Measurements from ENCODE around the gene RASL12.
"Not testable (repeated sequence)": the region's sequence is repeated elsewhere in the genome, so short reads cannot be mapped to it uniquely, and the experiment has no call there.

RASL12 gene

GRCh38 chr15:65099801-65100200, 32.0 kb upstream of the RASL12 start:
- not testable (repeated sequence) for H3K27ac ChIP-seq (ENCODE audit: low read length); H3K4me1 ChIP-seq (ENCODE audit: control insufficient read depth in 1 of 2, insufficient read depth in 2 of 2, low read length in 2 of 2); H3K27me3 ChIP-seq (ENCODE audit: low read depth, low read length); H3K4me3 ChIP-seq (ENCODE audit: low read depth in 1 of 2, low read length in 2 of 2); H3K9me3 ChIP-seq (ENCODE audit: control insufficient read depth in 1 of 2, low read length in 2 of 2)
- peaks cover 21 to 43% of the 10 kb centered on the region in 2 donors for H3K36me3 ChIP-seq (ENCODE audit: control insufficient read depth in 1 of 2, insufficient read depth in 2 of 2, low read length in 2 of 2)

GRCh38 chr15:65099336-65099735, 31.5 kb upstream of the RASL12 start:
- Histone ChIP-seq H3K9me3 (ENCODE audit: control insufficient read depth in 1 of 2, low read length in 2 of 2) (no peaks in the 10 kb centered on the region), H3K4me1 (ENCODE audit: control insufficient read depth in 1 of 2, insufficient read depth in 2 of 2, low read length in 2 of 2) (no peaks in the 10 kb centered on the region), H3K36me3 (ENCODE audit: control insufficient read depth in 1 of 2, insufficient read depth in 2 of 2, low read length in 2 of 2) (peaks cover 21 to 42% of the 10 kb centered on the region in 2 donors), H3K27me3 (ENCODE audit: low read depth, low read length) (no peaks in the 10 kb centered on the region), H3K27ac (ENCODE audit: low read length) (no peak overlapping the region), H3K4me3 (ENCODE audit: low read depth in 1 of 2, low read length in 2 of 2) (no peak overlapping the region)

DNA sequence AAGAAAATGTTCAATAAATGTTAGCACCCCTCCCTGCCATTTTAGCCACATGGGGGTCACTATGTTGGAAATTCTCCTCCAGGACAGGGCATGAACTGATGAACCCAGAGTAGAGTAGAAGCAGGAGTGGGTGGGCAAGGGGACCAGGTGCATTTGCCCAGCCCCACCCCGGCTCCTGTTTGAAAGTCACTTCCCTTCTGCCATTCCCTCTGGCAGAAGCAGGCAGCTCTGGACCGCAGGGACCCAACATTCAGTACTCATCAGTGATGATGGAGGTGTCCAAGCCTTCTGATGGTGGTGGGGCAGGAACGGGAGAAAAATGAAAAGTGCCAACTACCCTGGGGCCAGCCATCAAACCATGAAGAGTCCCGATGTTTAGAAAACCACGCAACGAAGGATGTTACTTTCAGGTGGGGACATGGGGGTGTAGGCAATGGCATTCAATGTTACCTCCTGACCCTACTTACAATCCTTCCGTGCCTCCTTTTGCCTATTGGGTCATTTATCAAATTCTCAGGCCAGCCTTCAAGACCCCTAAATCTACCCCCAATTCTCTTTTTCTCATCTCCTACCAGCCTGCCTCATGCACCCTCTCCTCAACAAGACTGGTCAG, 30.0 kb upstream of the RASL12 start:
- no peak overlapping the region for H3K4me3 ChIP-seq (ENCODE audit: low read depth in 1 of 2, low read length in 2 of 2)
- peaks cover 21 to 42% of the 10 kb centered on the region in 2 donors for H3K36me3 ChIP-seq (ENCODE audit: control insufficient read depth in 1 of 2, insufficient read depth in 2 of 2, low read length in 2 of 2)
- no peaks in the 10 kb centered on the region for H3K27me3 ChIP-seq (ENCODE audit: low read depth, low read length)
- H3K27ac ChIP-seq (ENCODE audit: low read length) = no peak overlapping the region
- H3K9me3 ChIP-seq (ENCODE audit: control insufficient read depth in 1 of 2, low read length in 2 of 2) = no peaks in the 10 kb centered on the region
- no peaks in the 10 kb centered on the region for H3K4me1 ChIP-seq (ENCODE audit: control insufficient read depth in 1 of 2, insufficient read depth in 2 of 2, low read length in 2 of 2)

DNA sequence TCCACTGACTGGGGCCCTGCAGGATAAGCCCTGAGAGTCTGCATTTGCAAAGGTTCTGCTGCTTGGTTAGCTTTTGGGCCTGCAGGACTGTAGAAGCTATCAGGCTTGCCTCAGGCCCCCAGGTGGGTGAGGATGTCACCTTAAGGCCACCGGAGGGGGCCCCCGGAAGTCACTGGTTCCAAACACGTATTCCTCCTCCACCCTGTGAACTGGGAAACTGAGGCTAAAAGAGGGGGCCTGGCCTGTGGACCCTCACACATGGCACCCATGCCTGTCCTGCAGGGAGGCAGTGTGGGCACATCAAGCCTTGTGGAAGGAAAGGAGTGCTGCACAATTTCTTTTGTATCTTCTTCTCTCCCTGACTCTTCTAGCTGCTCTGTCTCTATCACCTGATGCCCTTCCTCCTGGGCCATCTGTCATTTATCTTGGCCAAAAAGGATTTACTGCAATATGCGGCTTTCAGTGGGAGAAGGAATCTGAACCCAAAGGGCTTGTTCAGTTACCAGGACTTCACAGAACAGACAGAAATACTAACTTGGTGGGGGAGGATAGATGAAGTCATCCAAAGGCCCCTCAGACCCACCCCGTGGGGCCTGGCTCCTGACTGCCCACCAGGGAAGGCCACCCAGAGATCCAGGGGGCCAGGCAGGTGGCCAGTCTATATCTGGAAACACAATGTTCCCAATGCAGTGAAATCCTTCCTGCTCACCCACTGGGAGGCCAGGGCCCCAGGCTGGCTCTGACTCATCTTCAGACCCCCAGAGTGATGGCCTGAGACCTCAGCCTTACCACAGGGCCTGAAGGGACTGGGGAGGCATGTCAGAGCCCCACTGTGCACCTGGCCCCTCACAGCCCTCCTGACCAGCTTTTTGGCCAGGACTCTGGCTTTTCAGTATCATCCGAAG, 28.9 kb upstream of the RASL12 start:
- H3K27ac ChIP-seq (ENCODE audit: low read length) = no peak overlapping the region
- H3K4me1 ChIP-seq (ENCODE audit: control insufficient read depth in 1 of 2, insufficient read depth in 2 of 2, low read length in 2 of 2) = no peaks in the 10 kb centered on the region
- H3K36me3 ChIP-seq (ENCODE audit: control insufficient read depth in 1 of 2, insufficient read depth in 2 of 2, low read length in 2 of 2) = peaks cover 21 to 36% of the 10 kb centered on the region in 2 donors

DNA sequence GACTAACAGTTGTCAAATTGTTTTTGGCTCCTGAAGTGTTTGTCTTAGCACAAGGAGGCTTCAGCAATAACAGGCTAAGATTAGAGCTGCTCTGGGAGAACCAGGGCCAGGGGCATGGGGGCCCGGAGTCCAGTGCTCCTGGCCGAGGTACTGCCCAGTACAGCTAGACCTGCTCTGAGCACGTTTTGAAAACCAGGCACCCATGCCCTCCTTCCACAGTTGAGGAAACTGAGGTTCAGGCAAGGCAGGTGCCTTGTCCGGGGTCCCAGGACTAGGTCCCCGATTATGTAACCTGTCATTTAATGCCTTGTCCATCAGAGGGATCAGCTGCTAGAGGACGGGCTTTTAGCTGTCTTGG, 27.9 kb upstream of the RASL12 start:
- H3K27ac ChIP-seq (ENCODE audit: low read length) = no peak overlapping the region
- H3K9me3 ChIP-seq (ENCODE audit: control insufficient read depth in 1 of 2, low read length in 2 of 2) = no peaks in the 10 kb centered on the region
- no peak overlapping the region for H3K4me3 ChIP-seq (ENCODE audit: low read depth in 1 of 2, low read length in 2 of 2)
- H3K4me1 ChIP-seq (ENCODE audit: control insufficient read depth in 1 of 2, insufficient read depth in 2 of 2, low read length in 2 of 2) = no peaks in the 10 kb centered on the region
- H3K27me3 ChIP-seq (ENCODE audit: low read depth, low read length) = no peaks in the 10 kb centered on the region
- H3K36me3 ChIP-seq (ENCODE audit: control insufficient read depth in 1 of 2, insufficient read depth in 2 of 2, low read length in 2 of 2) = peaks cover 20 to 33% of the 10 kb centered on the region in 2 donors

More for the DNA sequence above, 28.9 kb upstream of the RASL12 start:
- Histone ChIP-seq H3K27me3 (ENCODE audit: low read depth, low read length) (no peaks in the 10 kb centered on the region), H3K9me3 (ENCODE audit: control insufficient read depth in 1 of 2, low read length in 2 of 2) (no peaks in the 10 kb centered on the region), H3K4me3 (ENCODE audit: low read depth in 1 of 2, low read length in 2 of 2) (no peak overlapping the region)

DNA sequence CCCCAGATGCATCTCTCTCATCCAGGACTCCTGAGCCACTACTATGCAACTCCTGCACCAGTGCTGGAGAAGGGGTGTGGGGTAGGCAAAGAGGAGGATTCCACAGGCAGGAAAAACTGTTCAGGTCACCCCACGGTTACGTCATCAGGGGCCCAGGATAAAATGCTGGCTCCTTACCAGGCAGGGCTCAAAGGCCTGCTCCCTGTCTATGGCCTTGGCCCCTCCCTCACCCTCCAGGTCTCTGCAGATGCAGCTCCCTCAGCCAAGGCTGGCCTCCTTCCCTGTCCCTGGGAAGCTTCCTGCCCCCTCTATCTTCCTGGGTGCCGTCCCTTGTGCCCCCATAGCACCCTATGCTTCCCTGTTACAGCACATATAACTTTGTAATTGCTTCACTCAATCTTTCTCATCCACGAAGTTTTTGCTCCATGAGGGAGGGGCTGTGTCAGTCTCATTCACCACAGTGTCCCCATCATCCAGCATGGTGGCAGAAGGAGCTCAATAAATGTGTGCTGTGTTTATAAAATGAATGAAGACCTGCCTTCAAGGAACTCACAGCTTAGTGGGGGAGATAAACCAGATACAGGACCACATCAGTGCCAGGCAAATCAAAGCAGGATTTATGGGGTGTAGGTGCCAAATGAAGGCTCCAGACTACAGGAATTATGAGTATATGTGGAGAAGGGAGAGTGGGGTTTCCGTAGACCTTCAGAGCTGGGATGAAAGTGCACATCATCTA, 27.4 kb upstream of the RASL12 start:
- Histone ChIP-seq H3K27ac (ENCODE audit: low read length) (no peak overlapping the region), H3K36me3 (ENCODE audit: control insufficient read depth in 1 of 2, insufficient read depth in 2 of 2, low read length in 2 of 2) (peaks cover 17 to 32% of the 10 kb centered on the region in 2 donors)

DNA sequence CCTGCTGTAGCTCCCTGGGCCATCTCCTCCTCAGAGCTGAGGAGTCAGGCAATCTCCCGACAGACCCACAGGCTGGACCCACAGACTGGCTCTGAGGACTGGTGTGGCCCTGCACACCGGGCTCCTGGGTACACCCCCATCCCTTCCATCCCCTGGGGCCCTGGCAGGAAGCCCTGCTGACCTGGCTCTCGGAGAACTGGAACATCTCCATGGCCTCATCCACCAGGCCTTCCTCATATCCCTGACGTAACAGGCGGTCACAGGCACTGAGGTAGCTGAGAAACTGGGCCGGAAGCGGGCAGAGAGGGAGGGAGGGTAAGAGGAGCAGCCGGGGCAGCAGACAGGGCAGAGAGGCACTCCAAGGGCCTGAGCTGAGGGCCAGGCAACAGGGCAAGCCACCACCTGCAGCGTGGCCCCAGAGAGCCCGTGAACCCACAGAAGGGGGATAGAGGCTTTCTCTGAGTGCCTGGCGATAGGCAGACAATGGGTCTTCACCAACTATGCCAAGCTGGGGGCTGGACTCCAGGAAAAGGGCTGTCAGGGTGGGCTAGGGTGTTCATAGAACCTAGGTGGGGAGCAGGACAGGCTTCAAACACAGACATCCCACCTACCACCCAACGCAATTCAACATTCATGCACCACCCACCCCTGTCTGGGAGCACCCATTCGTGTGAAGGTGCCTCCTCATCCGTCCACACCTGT, 26.7 kb upstream of the RASL12 start:
- Histone ChIP-seq H3K4me1 (ENCODE audit: control insufficient read depth in 1 of 2, insufficient read depth in 2 of 2, low read length in 2 of 2) (no peaks in the 10 kb centered on the region), H3K4me3 (ENCODE audit: low read depth in 1 of 2, low read length in 2 of 2) (no peak overlapping the region), H3K9me3 (ENCODE audit: control insufficient read depth in 1 of 2, low read length in 2 of 2) (no peaks in the 10 kb centered on the region), H3K36me3 (ENCODE audit: control insufficient read depth in 1 of 2, insufficient read depth in 2 of 2, low read length in 2 of 2) (peaks cover 15 to 27% of the 10 kb centered on the region in 2 donors), H3K27me3 (ENCODE audit: low read depth, low read length) (no peaks in the 10 kb centered on the region), H3K27ac (ENCODE audit: low read length) (no peak overlapping the region)

More for the DNA sequence above, 27.4 kb upstream of the RASL12 start:
- H3K4me3 ChIP-seq (ENCODE audit: low read depth in 1 of 2, low read length in 2 of 2) = no peak overlapping the region
- no peaks in the 10 kb centered on the region for H3K4me1 ChIP-seq (ENCODE audit: control insufficient read depth in 1 of 2, insufficient read depth in 2 of 2, low read length in 2 of 2)
- H3K27me3 ChIP-seq (ENCODE audit: low read depth, low read length) = no peaks in the 10 kb centered on the region
- no peaks in the 10 kb centered on the region for H3K9me3 ChIP-seq (ENCODE audit: control insufficient read depth in 1 of 2, low read length in 2 of 2)

- not testable (repeated sequence) for H3K27me3 ChIP-seq (ENCODE audit: low read depth, low read length); H3K4me3 ChIP-seq (ENCODE audit: low read depth in 1 of 2, low read length in 2 of 2); H3K4me1 ChIP-seq (ENCODE audit: control insufficient read depth in 1 of 2, insufficient read depth in 2 of 2, low read length in 2 of 2); H3K27ac ChIP-seq (ENCODE audit: low read length); H3K9me3 ChIP-seq (ENCODE audit: control insufficient read depth in 1 of 2, low read length in 2 of 2)
- H3K36me3 ChIP-seq (ENCODE audit: control insufficient read depth in 1 of 2, insufficient read depth in 2 of 2, low read length in 2 of 2) = peaks cover 10 to 20% of the 10 kb centered on the region in 2 donors
Observed at GRCh38 chr15:65093793-65094170, 26.0 kb upstream of the RASL12 start.

DNA sequence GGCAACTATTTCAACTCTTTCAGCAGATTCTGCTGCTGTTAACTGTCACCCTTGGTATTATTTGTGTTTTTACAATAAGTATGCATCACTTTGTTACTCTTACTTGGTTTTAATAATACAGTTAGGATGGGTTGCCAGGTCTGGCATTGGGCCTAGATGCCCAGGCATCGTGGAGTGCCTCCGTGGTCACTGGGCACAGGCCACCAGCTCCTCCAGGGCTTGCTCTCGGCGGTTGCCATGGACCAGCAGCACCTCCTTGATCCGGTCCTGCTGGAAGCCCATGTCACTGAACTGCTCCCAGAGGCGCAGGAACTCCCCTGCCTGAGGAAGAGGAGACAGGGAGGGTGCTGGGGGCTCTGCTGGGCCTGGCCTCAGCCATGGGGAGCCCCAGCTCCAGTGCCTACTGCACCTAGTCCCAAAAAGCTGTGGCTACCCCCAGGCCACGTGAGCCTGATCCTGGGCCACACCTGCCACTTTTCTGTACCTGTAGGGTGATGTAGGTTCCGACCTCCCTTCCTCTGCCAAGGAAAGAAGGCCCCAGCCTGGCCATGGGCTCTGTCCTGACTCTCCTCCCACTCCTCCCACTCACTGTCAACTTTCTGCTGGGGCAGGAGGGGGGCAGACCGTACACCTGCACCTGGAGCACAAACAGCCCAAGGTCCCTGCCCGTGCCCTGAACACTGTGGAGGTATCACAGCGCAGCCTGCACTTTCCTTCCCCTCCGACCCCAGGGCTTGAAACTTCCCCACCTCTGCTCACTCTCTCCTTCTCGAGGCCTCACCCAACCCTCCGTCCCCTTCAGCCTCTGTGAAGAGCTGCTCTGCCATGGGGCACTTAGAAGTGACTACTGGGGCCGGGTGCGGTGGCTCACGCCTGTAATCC, 25.4 kb upstream of the RASL12 start:
- H3K36me3 ChIP-seq (ENCODE audit: control insufficient read depth in 1 of 2, insufficient read depth in 2 of 2, low read length in 2 of 2) = peaks cover 6 to 14% of the 10 kb centered on the region in 2 donors
- H3K9me3 ChIP-seq (ENCODE audit: control insufficient read depth in 1 of 2, low read length in 2 of 2) = no peaks in the 10 kb centered on the region
- H3K27ac ChIP-seq (ENCODE audit: low read length) = no peak overlapping the region
- H3K4me3 ChIP-seq (ENCODE audit: low read depth in 1 of 2, low read length in 2 of 2) = no peak overlapping the region
- peaks cover under 1 to 4% of the 10 kb centered on the region in 2 donors for H3K4me1 ChIP-seq (ENCODE audit: control insufficient read depth in 1 of 2, insufficient read depth in 2 of 2, low read length in 2 of 2)
- H3K27me3 ChIP-seq (ENCODE audit: low read depth, low read length) = no peaks in the 10 kb centered on the region

GRCh38 chr15:65091946-65092770, 24.4 kb upstream of the RASL12 start:
- H3K27ac ChIP-seq (ENCODE audit: low read length) = no peak overlapping the region
- H3K9me3 ChIP-seq (ENCODE audit: control insufficient read depth in 1 of 2, low read length in 2 of 2) = no peaks in the 10 kb centered on the region
- peaks cover 4% of the 10 kb centered on the region in 2 donors for H3K4me1 ChIP-seq (ENCODE audit: control insufficient read depth in 1 of 2, insufficient read depth in 2 of 2, low read length in 2 of 2)
- H3K27me3 ChIP-seq (ENCODE audit: low read depth, low read length) = no peaks in the 10 kb centered on the region
- no peak overlapping the region for H3K4me3 ChIP-seq (ENCODE audit: low read depth in 1 of 2, low read length in 2 of 2)
- peaks cover 0 to 4% of the 10 kb centered on the region in 2 donors for H3K36me3 ChIP-seq (ENCODE audit: control insufficient read depth in 1 of 2, insufficient read depth in 2 of 2, low read length in 2 of 2)

Measured in muscle layer of duodenum (tissue), 2 donors.